Keratinocyte (primary cell): Measurements from ENCODE around the gene IL1RAPL1. TPM values are rescaled to one million over a fixed set of nuclear protein-coding genes. Genes with fewer than 3 reads are reported as not detected.

Experiments used
- DNase-seq: peaks from one replicate; pipeline ENCODE4 v3.0.0-alpha.2; 2011; ENCODE audit warnings: low read depth, missing footprints, low spot score
- FAIRE-seq: peaks from 2 replicates; lab custom pipeline; 2011; peaks lifted over from hg19 to GRCh38; lab: Jason Lieb, UNC
- H2AFZ ChIP-seq: 2 replicates; pipeline ENCODE4 v1.6.0; 2012; ENCODE audit warnings: low read length, control low read depth, inconsistent platforms; ENCODE audit not compliant: control insufficient read depth
- H3K27ac ChIP-seq: 2 replicates; pipeline ENCODE4 v1.5.1; 2011; ENCODE audit warnings: low read length; ENCODE audit not compliant: control insufficient read depth, insufficient read depth
- H3K27me3 ChIP-seq: 3 replicates; pipeline ENCODE4 v1.6.0; 2011; ENCODE audit warnings: low read length; ENCODE audit not compliant: control insufficient read depth, insufficient read depth; ENCODE audit errors: extremely low read depth
- H3K36me3 ChIP-seq, 2 experiments: 2 replicates in 1 of 2; 3 replicates in 1 of 2; pipeline ENCODE4 v1.5.1; 2011; ENCODE audit warnings: low read length in 2 of 2, mild to moderate bottlenecking in 1 of 2; ENCODE audit not compliant: control insufficient read depth in 2 of 2, insufficient read depth in 2 of 2; ENCODE audit errors: extremely low read depth in 1 of 2
- H3K4me1 ChIP-seq: 3 replicates; pipeline ENCODE4 v1.5.1; 2011; ENCODE audit warnings: low read length; ENCODE audit not compliant: control insufficient read depth, insufficient read depth; ENCODE audit errors: extremely low read depth
- H3K4me2 ChIP-seq: 3 replicates; pipeline ENCODE4 v1.6.0; 2011; ENCODE audit warnings: low read depth, low read length; ENCODE audit not compliant: control insufficient read depth, insufficient read depth; ENCODE audit errors: extremely low read depth
- H3K4me3 ChIP-seq, 3 experiments: fragments of 200-600 bp in 1 of 3; sonication (generic) in 1 of 3; 2 replicates in 2 of 3; 3 replicates in 1 of 3; pipeline ENCODE4 v1.5.1; 2011 to 2016; ENCODE audit warnings: low read length in 3 of 3, mild to moderate bottlenecking in 3 of 3, control low read depth in 2 of 3, inconsistent platforms in 1 of 3, low read depth in 1 of 3, mixed read lengths in 1 of 3, mixed run types in 1 of 3, moderate library complexity in 1 of 3; ENCODE audit not compliant: control insufficient read depth in 2 of 3, insufficient read depth in 2 of 3; ENCODE audit errors: extremely low read depth in 1 of 3
- H3K79me2 ChIP-seq: 2 replicates; pipeline ENCODE4 v1.6.0; 2012; ENCODE audit warnings: low read length; ENCODE audit not compliant: control insufficient read depth, insufficient read depth
- H3K9ac ChIP-seq: 3 replicates; pipeline ENCODE4 v1.6.0; 2011; ENCODE audit warnings: low read length; ENCODE audit not compliant: control insufficient read depth, insufficient read depth; ENCODE audit errors: extremely low read depth
- H3K9me1 ChIP-seq: 3 replicates; pipeline ENCODE4 v1.6.0; 2011; ENCODE audit warnings: low read length; ENCODE audit not compliant: control insufficient read depth, insufficient read depth; ENCODE audit errors: extremely low read depth
- H3K9me3 ChIP-seq: 2 replicates; pipeline ENCODE4 v1.5.1; 2012; ENCODE audit warnings: low read depth, low read length; ENCODE audit not compliant: control insufficient read depth
- H4K20me1 ChIP-seq: 3 replicates; pipeline ENCODE4 v1.6.0; 2011; ENCODE audit warnings: low read length; ENCODE audit not compliant: control insufficient read depth, insufficient read depth; ENCODE audit errors: extremely low read depth
- CTCF ChIP-seq, 3 experiments: IDR thresholded peaks in 1 of 3; conservative IDR thresholded peaks in 1 of 3; optimal IDR thresholded peaks in 1 of 3; 2 replicates in 2 of 3; 3 replicates in 1 of 3; pipeline versions ENCODE3 to v1.5.1; 2011; ENCODE audit warnings: low read length in 3 of 3, mild to moderate bottlenecking in 3 of 3, moderate library complexity in 2 of 3, control low read depth in 1 of 3, inconsistent platforms in 1 of 3; ENCODE audit not compliant: insufficient read depth in 2 of 3; ENCODE audit errors: extremely low read depth in 1 of 3
- EZH2 ChIP-seq: IDR thresholded peaks from one replicate; pipeline ENCODE4 v1.6.1; 2012; ENCODE audit warnings: inconsistent platforms, mild to moderate bottlenecking, low read length, moderate library complexity
- dilution Hi-C: fragments of 300-500 bp; cut with MboI; formaldehyde crosslinking; loops from one replicate; pipeline ENCODE4 v1.7.0; 2020; ENCODE audit warnings: low sequenced_read_pairs; ENCODE audit not compliant: extremely low pct_ligation_motif_present
- polyA plus RNA-seq, 5 experiments: library from polyadenylated mRNA; depleted of rRNA in 3 of 5; stranded (reverse) in 3 of 5; stranded (forward) in 1 of 5; unstranded in 1 of 5; fragments of >200 nt; gene quantifications; 1 replicate in 1 of 5; 2 replicates in 3 of 5; 3 replicates in 1 of 5; pipeline versions ENCODE4 v1.2.1 to v1.2.3, GENCODE V29; 2011 to 2012; ENCODE audit warnings: missing spikeins in 2 of 5, low read depth in 1 of 5, low replicate concordance in 1 of 5

Gene IL1RAPL1
- polyA plus RNA-seq, 1 donor (not counting 4 experiments of a cell fraction or from before 2014, with no cell fraction given): 2.8 TPM

GRCh38 chrX:29852767-29853166 lies 1265.5 kb downstream of the IL1RAPL1 start:
- FAIRE-seq (no peak), DNase-seq (no peak)
- Histone ChIP-seq H4K20me1 (no peaks in the 10 kb centered on the region), H3K79me2 (no peaks in the 10 kb centered on the region), H3K4me1 (no peaks in the 10 kb centered on the region), H3K27me3 (no peaks in the 10 kb centered on the region), H3K9me1 (no peaks in the 10 kb centered on the region), H3K4me2 (no peak overlapping the region), H3K27ac (no peak overlapping the region), H2AFZ (no peak overlapping the region), H3K9ac (no peak overlapping the region), H3K4me3 (no peak overlapping the region), H3K9me3 (no peaks in the 10 kb centered on the region), H3K36me3 (no peaks in the 10 kb centered on the region)
- TF ChIP-seq EZH2 (no peak), CTCF (optimal IDR thresholded peaks at IDR 0.05 in 1 of 3, IDR thresholded peaks at IDR 0.05 in 1 of 3, conservative IDR thresholded peaks at IDR 0.05 in 1 of 3; ENCODE audit: extremely low read depth in 1 of 3, insufficient read depth in 2 of 3, low read length in 3 of 3) (no peak)
- dilution Hi-C loops: no loop called here

- FAIRE-seq: no peak
Measured at GRCh38 chrX:29858714-29859113, 1271.5 kb downstream of the IL1RAPL1 start.

More at GRCh38 chrX:29858714-29859113, 1271.5 kb downstream of the IL1RAPL1 start:
- Histone ChIP-seq H3K36me3 (no peaks in the 10 kb centered on the region), H3K4me1 (no peaks in the 10 kb centered on the region), H3K9me3 (no peaks in the 10 kb centered on the region), H4K20me1 (no peaks in the 10 kb centered on the region), H3K9ac (no peak overlapping the region), H3K4me3 (no peak overlapping the region), H2AFZ (no peak overlapping the region), H3K27ac (no peak overlapping the region), H3K79me2 (no peaks in the 10 kb centered on the region), H3K9me1 (no peaks in the 10 kb centered on the region), H3K4me2 (no peak overlapping the region), H3K27me3 (no peaks in the 10 kb centered on the region)
- no peak for TF ChIP-seq CTCF (optimal IDR thresholded peaks at IDR 0.05 in 1 of 3, IDR thresholded peaks at IDR 0.05 in 1 of 3, conservative IDR thresholded peaks at IDR 0.05 in 1 of 3; ENCODE audit: extremely low read depth in 1 of 3, insufficient read depth in 2 of 3, low read length in 3 of 3)
- TF ChIP-seq EZH2: no peak
- dilution Hi-C loops: no loop called here
- no peak for DNase-seq
